H54 (cell line): ENCODE measurements around the gene MLH3.

Source experiments
- DNase-seq: peaks from one replicate; pipeline ENCODE4 v3.0.0; 2011; ENCODE audit warnings: low spot score, mixed read lengths; ENCODE audit not compliant: insufficient read length
- FAIRE-seq: peaks from 3 replicates; lab custom pipeline; 2011; peaks lifted over from hg19 to GRCh38; lab: Jason Lieb, UNC
- POLR2A ChIP-seq: IDR thresholded peaks from 2 replicates; pipeline ENCODE4 v1.6.1; 2011; ENCODE audit warnings: low read depth, mild to moderate bottlenecking, low read length

MLH3 gene

GRCh38 chr14:74973905-74974363, 77.3 kb downstream of the MLH3 start:
- no peak for FAIRE-seq
- no peak for TF ChIP-seq POLR2A
- no peak for DNase-seq

GRCh38 chr14:74973003-74973653, 78.1 kb downstream of the MLH3 start:
- DNase-seq (no peak), FAIRE-seq (no peak)
- no peak for TF ChIP-seq POLR2A

GRCh38 chr14:74968811-74969210, 82.5 kb downstream of the MLH3 start:
- DNase-seq (no peak), FAIRE-seq (no peak)
- no peak for TF ChIP-seq POLR2A

GRCh38 chr14:74965486-74966153, 85.6 kb downstream of the MLH3 start:
- no peak for DNase-seq
- no peak for TF ChIP-seq POLR2A
- FAIRE-seq, result no peak

- DNase-seq, result peak; percentile 61
- FAIRE-seq, result no peak
- no peak for TF ChIP-seq POLR2A
Observed at GRCh38 chr14:74964787-74965485, 86.3 kb downstream of the MLH3 start.
